ENCODE measurements around the gene SNX15. TPM values are rescaled to one million over a fixed set of nuclear protein-coding genes. Genes with fewer than 3 reads are reported as not detected.

Gene SNX15
- total RNA-seq, 1 donor from 2014 or later = 22.4 TPM

DNA sequence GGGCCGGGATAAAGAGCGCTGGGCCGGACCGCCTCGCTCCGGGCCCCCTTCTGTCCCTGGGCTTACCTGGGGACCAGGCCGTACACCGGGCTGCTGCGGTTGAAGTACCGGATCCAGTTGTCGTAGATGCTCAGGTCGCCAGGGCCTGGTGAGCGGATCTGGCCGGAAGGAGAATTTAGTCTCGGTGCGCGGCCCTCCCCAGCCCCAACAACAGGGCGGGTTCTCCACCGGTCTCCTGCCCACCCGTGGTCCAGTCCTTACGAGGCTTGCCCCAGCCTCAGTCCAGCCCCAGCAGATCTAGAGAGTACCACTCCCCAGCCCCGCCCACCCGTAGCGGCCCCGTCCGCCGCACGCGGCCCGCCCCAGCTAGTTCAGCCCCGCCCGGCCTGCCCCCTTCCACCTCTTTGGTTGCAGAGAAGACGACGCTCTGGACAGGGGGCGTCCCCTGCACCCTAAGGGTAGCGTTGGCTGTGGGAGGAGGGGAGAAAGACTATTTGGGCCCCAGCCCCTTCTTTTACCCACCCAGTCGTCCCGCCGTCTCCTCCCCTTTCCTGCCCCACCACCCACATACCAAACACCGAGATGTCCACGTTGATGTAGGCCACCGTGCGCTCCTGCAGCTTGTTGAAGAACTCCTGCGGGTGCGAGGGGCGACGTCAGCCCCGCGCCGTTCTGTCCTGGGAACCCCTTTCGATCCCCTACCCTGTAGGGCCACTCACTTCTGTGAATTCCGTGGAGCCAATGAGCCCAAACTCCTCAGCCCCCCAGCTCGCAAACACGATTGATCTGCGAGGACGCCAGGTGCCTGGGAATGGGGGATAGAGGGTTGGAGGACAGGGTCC lies 20.6 kb downstream of the SNX15 start:
- Mint-ChIP-seq H3K36me3 (ENCODE audit: low read depth) (peaks cover 17% of the 10 kb centered on the region), H3K9me3 (no peaks in the 10 kb centered on the region), H3K27me3 (ENCODE audit: low read depth) (no peaks in the 10 kb centered on the region), H3K27ac (peak overlapping the region; percentile 65), H3K4me1 (ENCODE audit: low read depth) (peaks cover 22% of the 10 kb centered on the region), H3K4me3 (ENCODE audit: low read depth) (peak overlapping the region; percentile 75)
- intact Hi-C loops (cut with micrococcal nuclease) = no loop called here
- no peak for DNase-seq (ENCODE audit: low spot score)

DNA sequence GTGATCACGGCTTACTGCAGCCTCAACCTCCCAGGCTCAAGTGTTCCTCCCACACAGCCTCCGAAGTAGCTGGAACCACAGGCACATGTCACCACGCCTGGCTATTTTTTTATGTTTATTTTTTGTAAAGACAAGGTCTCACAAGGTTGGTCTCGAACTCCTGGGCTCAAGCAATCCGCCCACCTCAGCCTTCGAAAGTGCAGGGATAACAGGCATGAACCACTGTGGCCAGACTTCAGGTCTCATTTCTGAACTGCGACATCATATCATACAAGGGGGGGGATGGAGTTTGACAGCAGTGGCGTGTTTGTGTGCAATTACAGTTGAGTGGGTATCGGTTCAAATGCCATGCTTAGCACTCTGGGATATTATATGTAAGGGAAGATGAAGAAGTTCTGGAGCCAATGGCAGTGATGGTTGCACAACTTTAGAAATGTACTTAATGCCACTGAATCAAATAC lies 24.2 kb downstream of the SNX15 start:
- no peak for DNase-seq (ENCODE audit: low spot score)
- no peaks in the 10 kb centered on the region for H3K36me3 Mint-ChIP-seq (ENCODE audit: low read depth)
- no peak overlapping the region for H3K4me3 Mint-ChIP-seq (ENCODE audit: low read depth)
- no peak overlapping the region for H3K27ac Mint-ChIP-seq
- H3K4me1 Mint-ChIP-seq (ENCODE audit: low read depth) = peaks cover 21% of the 10 kb centered on the region
- intact Hi-C loops (cut with micrococcal nuclease) = no loop called here
- no peaks in the 10 kb centered on the region for H3K9me3 Mint-ChIP-seq
- H3K27me3 Mint-ChIP-seq (ENCODE audit: low read depth) = no peaks in the 10 kb centered on the region

DNA sequence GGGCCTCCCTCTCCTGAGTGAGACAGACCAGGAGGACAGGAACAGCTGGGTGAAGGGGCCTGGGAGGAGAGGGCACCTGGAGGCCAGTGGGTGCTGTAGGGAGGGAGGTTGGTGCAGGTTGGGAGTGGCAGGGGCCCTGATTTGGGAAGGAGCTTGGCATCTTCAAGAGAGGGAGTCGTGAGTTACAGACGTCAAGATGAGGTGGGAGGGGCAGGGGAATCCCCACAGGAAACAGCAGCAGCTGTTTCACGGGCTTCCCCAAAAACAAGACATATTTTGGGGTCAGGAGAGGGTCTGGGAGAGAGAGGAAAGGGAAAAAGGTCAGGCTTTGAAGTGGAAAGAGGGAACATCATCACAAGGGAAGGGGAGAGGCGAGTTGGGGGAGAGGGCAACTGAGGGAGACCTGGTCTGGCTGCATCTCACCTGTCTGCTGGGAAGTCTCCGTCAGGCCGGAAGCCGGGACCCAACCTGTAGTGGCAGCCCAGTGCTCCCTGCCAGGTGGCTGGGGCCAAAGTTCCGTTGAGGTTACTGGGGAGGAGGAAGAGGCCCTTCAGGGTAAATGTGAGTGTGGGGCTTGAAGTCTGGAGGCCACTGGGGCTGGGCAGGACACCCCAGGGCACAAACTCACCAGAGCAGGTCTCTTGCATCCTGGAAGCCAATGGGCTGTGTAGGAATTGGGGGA lies 26.7 kb downstream of the SNX15 start:
- Mint-ChIP-seq H3K9me3 (no peaks in the 10 kb centered on the region), H3K4me3 (ENCODE audit: low read depth) (no peak overlapping the region), H3K36me3 (ENCODE audit: low read depth) (no peaks in the 10 kb centered on the region), H3K4me1 (ENCODE audit: low read depth) (peaks cover 13% of the 10 kb centered on the region), H3K27ac (no peak overlapping the region), H3K27me3 (ENCODE audit: low read depth) (no peaks in the 10 kb centered on the region)
- intact Hi-C loops (cut with micrococcal nuclease) = no loop called here
- no peak for DNase-seq (ENCODE audit: low spot score)

DNA sequence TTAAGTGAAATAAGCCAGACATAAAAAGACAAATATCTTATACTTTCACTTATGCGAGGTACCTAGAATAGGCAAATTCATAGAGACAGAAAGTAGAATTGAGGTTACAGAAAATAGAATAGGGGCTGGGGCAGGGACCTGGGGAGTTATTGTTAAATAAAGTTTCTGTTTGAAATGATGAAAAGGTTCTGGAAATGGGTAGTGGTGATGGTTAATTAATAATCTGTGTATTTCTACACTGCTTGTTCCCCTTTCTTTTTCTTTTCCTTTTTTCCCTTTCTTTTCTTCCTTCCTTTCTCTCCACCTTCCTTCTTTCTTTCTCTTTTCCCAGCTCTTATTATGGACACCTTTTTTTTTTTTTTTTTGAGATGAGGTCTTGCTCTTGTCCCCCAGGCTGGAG lies 28.3 kb downstream of the SNX15 start:
- intact Hi-C loops (cut with micrococcal nuclease) = no loop called here
- H3K27me3 Mint-ChIP-seq (ENCODE audit: low read depth) = no peaks in the 10 kb centered on the region
- no peak overlapping the region for H3K4me3 Mint-ChIP-seq (ENCODE audit: low read depth)
- peaks cover 17% of the 10 kb centered on the region for H3K4me1 Mint-ChIP-seq (ENCODE audit: low read depth)
- no peak for DNase-seq (ENCODE audit: low spot score)
- no peak overlapping the region for H3K27ac Mint-ChIP-seq
- no peaks in the 10 kb centered on the region for H3K36me3 Mint-ChIP-seq (ENCODE audit: low read depth)
- no peaks in the 10 kb centered on the region for H3K9me3 Mint-ChIP-seq

DNA sequence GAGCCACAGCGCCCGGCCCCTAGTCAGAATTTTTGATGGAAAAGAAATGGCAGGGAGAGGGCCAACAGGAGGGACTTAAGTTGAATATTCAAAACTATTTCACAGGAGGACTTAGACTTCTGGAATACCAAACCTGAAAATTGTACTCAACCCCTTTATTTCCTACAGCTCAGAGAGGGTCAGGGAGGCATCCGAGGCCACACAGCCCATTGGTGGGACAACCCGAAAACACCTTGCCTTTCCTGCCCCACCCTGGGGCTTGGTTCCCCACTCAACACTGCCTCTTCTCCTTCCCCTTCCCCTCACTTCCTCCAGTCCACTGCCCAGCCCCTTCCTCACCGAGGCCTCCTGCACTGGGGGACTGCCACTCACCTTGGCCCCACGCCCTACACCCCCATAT lies 29.8 kb downstream of the SNX15 start:
- Mint-ChIP-seq H3K4me1 (ENCODE audit: low read depth) (peaks cover 20% of the 10 kb centered on the region), H3K4me3 (ENCODE audit: low read depth) (no peak overlapping the region), H3K27me3 (ENCODE audit: low read depth) (no peaks in the 10 kb centered on the region), H3K27ac (no peak overlapping the region), H3K9me3 (no peaks in the 10 kb centered on the region), H3K36me3 (ENCODE audit: low read depth) (no peaks in the 10 kb centered on the region)
- DNase-seq (ENCODE audit: low spot score) = no peak
- intact Hi-C loops (cut with micrococcal nuclease) = no loop called here

DNA sequence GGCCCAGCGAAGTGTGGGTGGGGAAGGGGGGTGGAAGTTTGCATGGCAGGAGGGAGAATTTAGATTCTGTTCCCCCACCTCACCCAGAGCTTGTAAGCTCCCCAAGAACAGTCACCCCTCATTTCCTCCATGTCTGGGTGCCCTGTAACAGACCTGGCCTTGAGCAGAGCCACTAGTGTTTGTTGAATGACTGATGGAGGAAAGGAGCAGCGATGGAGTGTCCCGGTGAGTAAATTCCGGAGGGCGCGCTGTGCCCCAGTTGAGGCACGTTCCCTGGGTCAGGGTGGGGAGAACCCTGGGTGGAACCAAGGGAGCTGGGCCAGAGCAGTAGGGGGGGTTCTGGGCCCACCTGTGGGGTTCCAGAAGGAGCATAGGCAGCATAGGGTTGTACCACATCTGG lies 30.3 kb downstream of the SNX15 start:
- Mint-ChIP-seq H3K27me3 (ENCODE audit: low read depth) (no peaks in the 10 kb centered on the region), H3K4me3 (ENCODE audit: low read depth) (no peak overlapping the region), H3K36me3 (ENCODE audit: low read depth) (no peaks in the 10 kb centered on the region), H3K9me3 (no peaks in the 10 kb centered on the region), H3K4me1 (ENCODE audit: low read depth) (peaks cover 20% of the 10 kb centered on the region), H3K27ac (no peak overlapping the region)
- no peak for DNase-seq (ENCODE audit: low spot score)
- intact Hi-C loops (cut with micrococcal nuclease) = no loop called here

DNA sequence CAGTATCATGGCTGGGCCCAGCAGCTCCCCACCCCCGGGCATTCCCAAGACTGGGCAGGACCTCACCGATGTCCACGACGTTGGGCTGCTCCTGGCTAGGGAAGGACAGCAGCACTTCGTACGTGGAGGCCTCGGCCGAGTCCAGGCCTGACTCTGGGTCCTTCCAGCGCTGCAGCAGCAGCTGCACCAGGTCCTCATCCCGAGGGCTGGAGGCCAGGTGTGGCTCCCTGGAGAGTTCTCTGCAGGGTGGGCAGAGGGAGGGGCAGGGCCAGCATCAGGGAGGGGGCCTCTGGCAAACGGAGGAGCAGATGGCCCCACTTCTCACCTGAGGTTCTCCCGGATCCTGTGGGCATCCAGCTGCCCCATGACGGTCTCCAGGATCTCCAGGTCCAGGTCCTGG lies 30.8 kb downstream of the SNX15 start:
- no peak for DNase-seq (ENCODE audit: low spot score)
- Mint-ChIP-seq H3K27ac (no peak overlapping the region), H3K36me3 (ENCODE audit: low read depth) (no peaks in the 10 kb centered on the region), H3K4me1 (ENCODE audit: low read depth) (peaks cover 20% of the 10 kb centered on the region), H3K9me3 (no peaks in the 10 kb centered on the region), H3K4me3 (ENCODE audit: low read depth) (no peak overlapping the region), H3K27me3 (ENCODE audit: low read depth) (no peaks in the 10 kb centered on the region)
- intact Hi-C loops (cut with micrococcal nuclease) = no loop called here

DNA sequence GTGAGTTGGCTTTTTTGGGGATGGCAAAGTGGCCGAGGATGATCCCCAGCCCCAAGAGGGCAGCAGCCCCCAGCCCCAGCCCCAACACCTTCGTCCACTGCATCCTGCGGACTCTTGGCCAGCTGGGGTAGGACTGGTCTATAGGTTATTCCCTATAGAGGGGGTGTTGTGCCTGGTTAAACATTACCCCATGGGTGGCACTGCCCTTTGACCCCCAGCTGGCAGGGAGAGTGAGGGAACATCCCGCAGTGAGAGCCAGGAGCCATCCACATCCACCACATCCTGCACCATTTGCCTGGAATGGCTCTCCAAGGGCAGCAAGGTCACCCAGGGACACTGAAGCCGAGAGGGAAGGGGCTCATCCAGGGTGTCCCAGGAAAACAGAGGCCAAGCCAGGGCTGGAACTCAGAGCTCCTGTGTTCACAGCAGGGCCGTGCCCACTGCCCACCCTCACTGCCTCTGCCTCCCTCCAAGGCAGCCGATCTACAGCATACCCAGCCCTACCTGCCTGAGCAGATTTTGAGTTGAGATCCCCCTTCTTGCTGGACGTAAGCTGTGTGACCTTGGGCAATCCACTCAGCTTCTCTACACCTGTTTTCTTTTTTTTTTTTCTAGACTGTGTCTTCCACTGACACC lies 31.3 kb downstream of the SNX15 start, which contains the start of gene NAALADL1:
Gene NAALADL1, minus strand, starts transcription at position 135 of the 636 bp plus-strand sequence. Its CDS starts 32 bp downstream, at position 103.
- Mint-ChIP-seq H3K27me3 (ENCODE audit: low read depth) (no peaks in the 10 kb centered on the region), H3K4me1 (ENCODE audit: low read depth) (peaks cover 17% of the 10 kb centered on the region), H3K4me3 (ENCODE audit: low read depth) (no peak within 1 kb of the TSS), H3K27ac (no peak within 1 kb of the TSS), H3K36me3 (ENCODE audit: low read depth) (no peaks in the 10 kb centered on the region), H3K9me3 (no peaks in the 10 kb centered on the region)
- no peak for DNase-seq (ENCODE audit: low spot score)
- intact Hi-C loops (cut with micrococcal nuclease) = no loop called here

DNA sequence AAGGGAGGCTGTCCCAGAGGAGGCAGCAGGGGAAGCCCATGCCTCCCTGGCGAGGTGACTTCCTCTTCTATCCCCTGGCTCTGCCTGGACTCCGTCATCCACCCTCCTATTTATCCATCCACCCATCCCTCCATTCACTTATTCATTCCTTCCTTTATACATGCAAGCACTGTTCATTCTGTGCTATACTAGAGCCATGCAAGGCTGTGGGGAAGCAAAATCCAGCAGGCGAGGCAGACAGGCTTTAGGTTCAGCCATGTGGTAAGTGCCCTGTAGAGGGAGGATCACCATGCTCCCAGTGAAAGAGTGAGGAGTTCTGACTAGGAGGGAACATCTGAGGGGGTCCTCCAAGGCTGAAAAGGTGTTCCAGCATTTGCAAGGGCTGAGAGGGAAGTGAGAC lies 32.3 kb downstream of the SNX15 start:
- H3K27me3 Mint-ChIP-seq (ENCODE audit: low read depth) = no peaks in the 10 kb centered on the region
- H3K27ac Mint-ChIP-seq = no peak overlapping the region
- no peak overlapping the region for H3K4me3 Mint-ChIP-seq (ENCODE audit: low read depth)
- H3K9me3 Mint-ChIP-seq = no peaks in the 10 kb centered on the region
- peaks cover 10% of the 10 kb centered on the region for H3K4me1 Mint-ChIP-seq (ENCODE audit: low read depth)
- intact Hi-C loops (cut with micrococcal nuclease) = no loop called here
- no peaks in the 10 kb centered on the region for H3K36me3 Mint-ChIP-seq (ENCODE audit: low read depth)
- DNase-seq (ENCODE audit: low spot score) = no peak

DNA sequence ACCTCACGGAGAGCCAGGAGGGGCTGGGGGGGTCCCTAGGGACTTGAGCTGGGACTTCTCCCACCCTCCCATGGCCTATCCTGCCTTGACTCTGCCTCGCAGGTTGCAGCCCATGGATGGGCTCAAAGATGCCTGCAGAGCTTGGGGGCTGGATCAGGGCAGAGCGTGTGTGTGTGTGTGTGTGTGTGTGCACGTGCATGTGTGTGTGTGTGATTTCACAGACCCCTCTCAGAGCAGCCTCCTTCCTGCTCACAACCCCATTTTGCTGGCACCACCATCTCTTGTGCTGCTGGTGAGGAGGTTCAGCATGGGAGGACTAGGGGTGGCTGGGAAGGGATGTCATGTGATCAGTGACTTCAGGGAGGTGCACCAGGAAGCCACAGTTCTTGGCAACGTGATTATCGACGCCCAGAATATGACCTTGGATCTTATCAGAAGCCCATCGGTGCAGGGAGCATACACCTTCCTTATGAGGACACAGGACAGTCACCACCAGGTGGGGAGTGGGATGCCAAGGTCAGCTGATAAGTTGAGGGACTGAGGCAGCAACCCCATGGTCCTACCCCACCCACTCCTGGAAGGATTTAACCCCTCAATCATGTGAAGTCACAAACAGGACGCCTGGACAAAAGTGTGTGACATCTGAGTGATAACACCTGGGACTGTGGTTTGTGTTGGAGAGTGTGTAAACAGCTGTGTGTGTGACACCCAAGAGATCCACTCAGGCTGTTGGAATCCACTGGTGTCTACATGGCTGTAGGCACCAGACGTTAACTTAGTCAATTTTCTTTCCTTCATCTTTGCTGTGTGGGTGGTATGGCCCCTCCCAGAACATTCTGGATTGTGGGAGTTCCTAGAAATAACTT lies 33.0 kb downstream of the SNX15 start:
- Mint-ChIP-seq H3K4me1 (ENCODE audit: low read depth) (peaks cover 10% of the 10 kb centered on the region), H3K36me3 (ENCODE audit: low read depth) (no peaks in the 10 kb centered on the region), H3K9me3 (no peaks in the 10 kb centered on the region), H3K4me3 (ENCODE audit: low read depth) (no peak overlapping the region), H3K27ac (no peak overlapping the region), H3K27me3 (ENCODE audit: low read depth) (no peaks in the 10 kb centered on the region)
- intact Hi-C loops (cut with micrococcal nuclease) = no loop called here
- no peak for DNase-seq (ENCODE audit: low spot score)

DNA sequence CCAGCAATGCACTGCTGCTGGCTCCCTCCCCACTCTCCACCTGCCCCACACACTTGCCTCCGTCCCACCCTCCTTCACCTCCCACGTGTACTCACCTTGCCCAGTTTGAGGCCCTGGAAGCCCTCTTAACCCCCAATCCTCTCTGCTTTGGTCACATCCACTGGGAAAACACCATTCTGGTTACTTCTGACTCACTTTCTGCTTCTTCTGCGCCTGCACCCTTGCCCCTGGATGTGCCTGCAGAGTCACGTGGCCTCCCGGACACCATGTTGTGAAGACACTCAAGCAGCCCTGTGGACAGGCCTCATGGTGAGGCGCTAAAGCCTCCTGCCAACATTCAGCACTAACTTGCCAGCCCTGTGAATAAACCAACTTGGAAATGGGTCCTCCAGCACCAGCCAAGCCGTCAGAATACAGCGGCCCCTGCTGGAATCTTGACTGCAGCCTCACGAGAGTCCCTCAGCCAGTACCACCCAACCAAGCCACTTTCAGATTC lies 33.7 kb downstream of the SNX15 start:
- Mint-ChIP-seq H3K27me3 (ENCODE audit: low read depth) (no peaks in the 10 kb centered on the region), H3K36me3 (ENCODE audit: low read depth) (no peaks in the 10 kb centered on the region), H3K27ac (no peak overlapping the region), H3K4me1 (ENCODE audit: low read depth) (peaks cover 10% of the 10 kb centered on the region), H3K4me3 (ENCODE audit: low read depth) (no peak overlapping the region), H3K9me3 (no peaks in the 10 kb centered on the region)
- intact Hi-C loops (cut with micrococcal nuclease) = no loop called here
- no peak for DNase-seq (ENCODE audit: low spot score)

DNA sequence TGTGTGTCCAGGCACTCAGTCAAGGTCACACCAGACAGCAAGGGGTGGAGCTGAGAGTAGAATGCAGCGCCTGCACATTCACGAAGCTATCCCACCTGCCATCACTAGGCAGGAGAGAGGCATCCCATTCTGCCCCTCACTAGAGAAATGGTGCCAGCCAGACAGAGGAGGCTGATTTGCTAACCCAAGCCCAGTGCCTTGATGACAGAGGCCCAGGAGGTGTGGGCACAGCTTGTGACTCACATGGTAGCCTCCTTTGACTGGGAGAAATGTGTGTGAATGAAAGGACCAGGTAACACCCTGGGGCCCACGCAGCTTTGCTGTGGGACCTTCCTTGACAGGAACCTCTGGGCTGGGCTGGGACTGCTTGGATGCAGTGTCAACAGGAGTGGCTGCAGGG lies 36.3 kb downstream of the SNX15 start:
- no peak overlapping the region for H3K27ac Mint-ChIP-seq
- H3K27me3 Mint-ChIP-seq (ENCODE audit: low read depth) = no peaks in the 10 kb centered on the region
- no peaks in the 10 kb centered on the region for H3K9me3 Mint-ChIP-seq
- H3K36me3 Mint-ChIP-seq (ENCODE audit: low read depth) = no peaks in the 10 kb centered on the region
- intact Hi-C loops (cut with micrococcal nuclease) = no loop called here
- DNase-seq (ENCODE audit: low spot score) = no peak
- peaks cover 10% of the 10 kb centered on the region for H3K4me1 Mint-ChIP-seq (ENCODE audit: low read depth)
- H3K4me3 Mint-ChIP-seq (ENCODE audit: low read depth) = no peak overlapping the region
